CD4-positive, alpha-beta T cell treated with Interferon gamma for 1 hour (primary cell): ENCODE measurements around the gene MARVELD3.
"Not testable (repeated sequence)": the region's sequence is repeated elsewhere in the genome, so short reads cannot be mapped to it uniquely, and the experiment has no call there.

ENCODE experiments used
- DNase-seq: peaks from one replicate; pipeline ENCODE4 v3.0.0-alpha.2; 2020

MARVELD3 gene

DNA sequence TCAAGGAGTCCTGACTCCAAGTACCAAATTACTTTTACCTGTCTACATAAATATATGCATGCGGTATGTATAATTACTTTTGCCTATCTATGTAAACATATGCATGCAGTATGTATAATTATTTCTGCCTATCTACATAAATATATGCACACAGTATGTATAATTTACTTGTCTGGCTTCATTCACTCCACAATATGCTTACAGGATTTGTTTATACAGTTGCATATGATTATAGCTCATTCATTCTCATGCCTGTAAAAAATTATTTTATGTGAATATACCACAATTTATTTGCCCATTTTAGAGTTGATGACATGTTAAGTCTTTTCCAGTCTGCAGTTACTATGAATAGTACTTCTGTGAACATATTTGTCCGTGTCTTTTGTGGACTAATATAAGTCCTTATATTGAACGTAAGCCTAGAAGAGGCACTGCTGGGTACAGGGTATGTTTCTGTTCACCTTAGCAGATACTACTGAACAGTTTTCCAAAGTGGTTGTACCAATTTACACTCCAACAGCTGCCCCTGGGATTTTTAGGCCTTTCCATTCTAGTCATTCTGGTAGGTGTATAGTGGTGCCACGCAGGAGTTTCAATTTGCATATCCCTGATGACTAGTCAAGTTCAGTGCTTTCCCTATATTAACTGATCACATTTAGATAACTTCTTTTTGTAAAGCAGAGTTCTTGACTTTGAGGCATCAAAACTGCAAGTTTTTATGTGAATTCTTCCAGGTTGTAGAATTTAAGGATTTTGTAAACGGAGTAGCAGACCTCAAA, 47.0 kb downstream of the MARVELD3 start:
- no peak for DNase-seq

DNA sequence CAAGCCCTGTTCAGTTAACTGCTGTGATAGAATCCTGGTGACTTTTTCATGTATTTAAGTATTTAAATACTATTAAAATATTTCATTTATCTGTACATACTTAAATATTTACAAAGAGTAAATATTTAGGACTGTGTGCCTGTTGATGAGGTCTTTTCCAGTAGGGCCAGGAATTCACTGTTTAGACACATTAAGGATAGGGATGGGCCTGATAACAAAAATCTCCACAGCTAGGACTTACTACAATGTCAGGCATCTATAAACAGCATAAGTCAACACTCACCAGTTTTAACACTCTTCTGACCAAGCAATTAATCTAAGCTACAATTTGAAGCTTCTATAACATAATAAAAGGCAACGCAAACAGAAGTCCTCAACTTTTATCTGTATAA, 47.6 kb downstream of the MARVELD3 start:
- DNase-seq = no peak

- no peak for DNase-seq
Observed at GRCh38 chr16:71674229-71674628, 48.2 kb downstream of the MARVELD3 start.

DNA sequence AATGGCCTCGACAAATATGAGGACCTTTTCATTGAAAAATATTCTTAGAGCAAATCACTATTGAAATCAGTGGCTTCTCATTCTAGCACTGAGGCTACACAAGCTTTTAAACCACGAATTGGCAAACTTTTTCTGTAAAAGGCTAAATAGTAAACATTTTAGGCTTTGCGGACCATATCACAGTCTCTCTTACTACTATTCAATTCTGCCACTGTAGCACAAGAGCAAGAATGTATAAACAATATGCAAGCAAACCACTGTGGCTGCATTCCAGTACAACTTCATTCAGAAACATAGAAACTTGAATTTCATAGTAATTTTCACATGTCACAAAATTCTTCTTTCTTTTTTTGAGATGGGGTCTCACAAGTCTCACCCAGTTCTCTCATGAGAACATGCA, 49.4 kb downstream of the MARVELD3 start:
- DNase-seq = no peak

- no peak for DNase-seq
Observed at GRCh38 chr16:71676236-71676635, 50.3 kb downstream of the MARVELD3 start.

DNA sequence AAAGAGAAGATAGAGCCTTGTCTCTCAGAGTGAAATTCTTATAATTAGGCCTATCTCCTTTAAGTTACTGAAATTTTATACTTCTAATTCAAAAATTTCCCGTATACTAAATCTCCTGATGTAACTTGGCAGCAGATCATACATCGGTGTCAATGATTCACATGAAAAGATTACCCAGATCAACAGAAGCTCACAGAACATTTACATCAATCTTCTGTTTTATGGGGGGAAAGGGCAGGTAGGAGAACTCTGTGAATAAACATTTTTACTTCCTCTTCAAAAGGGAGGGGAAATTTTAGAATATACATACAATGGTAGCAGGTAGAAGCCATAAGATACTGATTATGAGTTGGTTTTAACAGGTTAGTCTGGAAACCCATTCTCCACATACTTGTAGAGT, 55.4 kb downstream of the MARVELD3 start:
- no peak for DNase-seq

GRCh38 chr16:71684280-71684679, 58.3 kb downstream of the MARVELD3 start:
- DNase-seq = not testable (repeated sequence)
